CD14-positive monocyte (primary cell): ENCODE results near the gene KREMEN1. TPM values are rescaled to one million over a fixed set of nuclear protein-coding genes. Genes with fewer than 3 reads are reported as not detected.

Experiments
- DNase-seq, 3 donors: peaks; one replicate each; pipeline ENCODE4 v3.0.0-alpha.2; 2011 to 2022
- H2AFZ ChIP-seq: 2 replicates; pipeline ENCODE4 v1.6.0; 2012; ENCODE audit warnings: mild to moderate bottlenecking, low read depth, low read length, inconsistent platforms; ENCODE audit not compliant: insufficient read depth, poor library complexity, severe bottlenecking
- H3K27ac ChIP-seq, 2 donors: 1 replicate in 1 of 2; 2 replicates in 1 of 2; pipeline ENCODE4 v1.5.1; 2012 to 2013; ENCODE audit warnings: low read length in 2 of 2, control low read depth in 1 of 2, inconsistent platforms in 1 of 2, low read depth in 1 of 2, mild to moderate bottlenecking in 1 of 2
- H3K27me3 ChIP-seq, 2 donors: one replicate each; pipeline versions ENCODE4 v1.6.0 to v1.6.1; 2011 to 2013; ENCODE audit warnings: low read length in 2 of 2; ENCODE audit not compliant: control insufficient read depth in 2 of 2, insufficient read depth in 2 of 2
- H3K36me3 ChIP-seq, 2 donors: replicated peaks in 1 of 2; 1 replicate in 1 of 2; 2 replicates in 1 of 2; pipeline versions ENCODE4 v1.5.1 to v1.6.1; 2012 to 2013; ENCODE audit warnings: low read length in 2 of 2, control low read depth in 1 of 2, inconsistent platforms in 1 of 2, mild to moderate bottlenecking in 1 of 2; ENCODE audit not compliant: insufficient read depth in 2 of 2, control insufficient read depth in 1 of 2
- H3K4me1 ChIP-seq, 2 donors: 1 replicate in 1 of 2; 2 replicates in 1 of 2; pipeline versions ENCODE4 v1.5.1 to v1.6.1; 2012 to 2013; ENCODE audit warnings: low read length in 2 of 2, control low read depth in 1 of 2, inconsistent platforms in 1 of 2, mild to moderate bottlenecking in 1 of 2, moderate library complexity in 1 of 2; ENCODE audit not compliant: insufficient read depth in 2 of 2, control insufficient read depth in 1 of 2
- H3K4me2 ChIP-seq: replicated peaks from 2 replicates; pipeline ENCODE3; 2012; ENCODE audit warnings: low read length, moderate library complexity, mild to moderate bottlenecking; ENCODE audit not compliant: poor library complexity, severe bottlenecking; ENCODE audit errors: extremely low read depth
- H3K4me3 ChIP-seq, 3 experiments: fragments of 200-600 bp in 1 of 3; sonication (generic) in 1 of 3; replicated peaks in 1 of 3; 1 replicate in 2 of 3; 2 replicates in 1 of 3; pipeline ENCODE4 v1.5.1; 2011 to 2013; ENCODE audit warnings: low read length in 3 of 3, mild to moderate bottlenecking in 3 of 3, control low read depth in 2 of 3, low read depth in 2 of 3, inconsistent platforms in 1 of 3, moderate library complexity in 1 of 3
- H3K79me2 ChIP-seq: 2 replicates; pipeline ENCODE4 v1.6.0; 2012; ENCODE audit warnings: mild to moderate bottlenecking, control low read depth, inconsistent platforms, low read length, moderate library complexity; ENCODE audit not compliant: insufficient read depth
- H3K9ac ChIP-seq: 2 replicates; pipeline ENCODE4 v1.6.0; 2017; ENCODE audit warnings: low read length, mild to moderate bottlenecking; ENCODE audit not compliant: insufficient read depth, poor library complexity, severe bottlenecking
- H3K9me3 ChIP-seq, 2 donors: replicated peaks in 1 of 2; 1 replicate in 1 of 2; 2 replicates in 1 of 2; pipeline versions ENCODE4 v1.5.1 to v1.6.1; 2012 to 2013; ENCODE audit warnings: low read length in 2 of 2, control low read depth in 1 of 2; ENCODE audit not compliant: control insufficient read depth in 1 of 2, insufficient read depth in 1 of 2
- H4K20me1 ChIP-seq: 2 replicates; pipeline ENCODE4 v1.6.0; 2012; ENCODE audit warnings: mild to moderate bottlenecking, low read length, control low read depth, moderate library complexity; ENCODE audit not compliant: insufficient read depth
- H3K27ac Mint-ChIP-seq, 7 donors: one replicate each; pipeline ENCODE4 v1.8.0; 2020; ENCODE audit warnings: mild to moderate bottlenecking in 7 of 7, mixed read lengths in 7 of 7, moderate library complexity in 6 of 7, inconsistent platforms in 2 of 7
- H3K27me3 Mint-ChIP-seq, 3 donors: one replicate each; pipeline ENCODE4 v1.8.0; 2021 to 2022; ENCODE audit warnings: low read depth in 3 of 3, mild to moderate bottlenecking in 3 of 3, mixed read lengths in 3 of 3, moderate library complexity in 3 of 3, inconsistent platforms in 1 of 3
- H3K36me3 Mint-ChIP-seq, 2 donors: one replicate each; pipeline ENCODE4 v1.8.0; 2020; ENCODE audit warnings: mixed read lengths in 2 of 2, inconsistent platforms in 1 of 2, mild to moderate bottlenecking in 1 of 2
- H3K4me1 Mint-ChIP-seq: one replicate; pipeline ENCODE4 v1.8.0; 2020; ENCODE audit warnings: mild to moderate bottlenecking, mixed read lengths
- H3K4me3 Mint-ChIP-seq, 2 donors: one replicate each; pipeline ENCODE4 v1.8.0; 2020; ENCODE audit warnings: mild to moderate bottlenecking in 2 of 2, mixed read lengths in 2 of 2, moderate library complexity in 1 of 2
- H3K9me3 Mint-ChIP-seq, 7 donors: one replicate each; pipeline ENCODE4 v1.8.0; 2020 to 2022; ENCODE audit warnings: mixed read lengths in 7 of 7, mild to moderate bottlenecking in 6 of 7, moderate library complexity in 6 of 7, inconsistent platforms in 2 of 7
- WGBS: methylation state at CpG from one replicate; pipeline ENCODE4 v1.1.5; 2013; ENCODE audit warnings: missing lambda C conversion rate; ENCODE audit not compliant: insufficient coverage; 5-methylcytosine and 5-hydroxymethylcytosine counted together
- intact Hi-C, 2 donors: fragments of 100-400 bp; cut with micrococcal nuclease; formaldehyde crosslinking; loops; one replicate each; pipeline versions ENCODE4 v1.15.0 to v1.15.1; 2023
- polyA plus RNA-seq, 3 donors: library from polyadenylated mRNA; depleted of rRNA in 1 of 3; unstranded in 2 of 3; stranded (reverse) in 1 of 3; fragments of 300-500 nt in 2 of 3; fragments of >200 nt in 1 of 3; fragmentation: Illumina TruSeq in 2 of 3; gene quantifications; 1 replicate in 2 of 3; 2 replicates in 1 of 3; pipeline ENCODE4 v1.2.3, GENCODE V29; 2012 to 2021
- TF ChIP-seq, protein P1 (sequence below): fragments of 200-600 bp; IDR thresholded peaks from one replicate; pipeline ENCODE4 v1.8.0; 2022; ENCODE audit warnings: antibody characterized with exemption, mild to moderate bottlenecking

Gene KREMEN1
- polyA plus RNA-seq, 3 donors, result 0.47 to 1.6 (median 0.69) TPM

DNA sequence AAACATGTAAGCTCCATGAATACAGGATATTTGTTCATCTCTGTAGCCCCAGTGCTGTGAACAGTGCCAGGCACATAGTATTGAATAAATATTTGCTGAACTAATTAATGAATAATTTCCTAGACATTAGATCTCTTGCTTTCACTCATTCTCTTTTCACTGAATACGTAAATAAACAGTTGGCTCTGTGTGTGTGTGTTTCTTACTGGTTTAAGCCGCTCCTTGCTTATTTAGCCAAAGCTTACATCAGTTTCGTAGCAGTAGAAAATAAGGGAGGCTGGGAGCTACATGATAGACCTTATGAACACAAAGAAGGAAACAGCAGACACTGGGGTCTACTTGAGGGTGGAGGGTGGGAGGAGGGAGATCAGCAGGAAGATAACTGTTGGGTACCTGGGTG, 17.2 kb downstream of the KREMEN1 start:
- Mint-ChIP-seq H3K4me3 (peak overlapping the region in 1 of 2 donors; percentile 43), H3K9me3 (no peaks in the 10 kb centered on the region), H3K4me1 (peaks cover 4% of the 10 kb centered on the region), H3K27me3 (peaks cover 5 to 10% (median 6%) of the 10 kb centered on the region in 3 donors), H3K27ac (no peak overlapping the region), H3K36me3 (no peaks in the 10 kb centered on the region)
- H3K4me1 ChIP-seq, result no peaks in the 10 kb centered on the region
- no peak for DNase-seq
- H3K27me3 ChIP-seq, result peaks cover 2% of the 10 kb centered on the region in 2 donors
- H2AFZ ChIP-seq, result no peak overlapping the region
- no peaks in the 10 kb centered on the region for H3K79me2 ChIP-seq
- H3K36me3 ChIP-seq, result no peaks in the 10 kb centered on the region
- H3K27ac ChIP-seq, result no peak overlapping the region
- TF ChIP-seq, protein P1, sequence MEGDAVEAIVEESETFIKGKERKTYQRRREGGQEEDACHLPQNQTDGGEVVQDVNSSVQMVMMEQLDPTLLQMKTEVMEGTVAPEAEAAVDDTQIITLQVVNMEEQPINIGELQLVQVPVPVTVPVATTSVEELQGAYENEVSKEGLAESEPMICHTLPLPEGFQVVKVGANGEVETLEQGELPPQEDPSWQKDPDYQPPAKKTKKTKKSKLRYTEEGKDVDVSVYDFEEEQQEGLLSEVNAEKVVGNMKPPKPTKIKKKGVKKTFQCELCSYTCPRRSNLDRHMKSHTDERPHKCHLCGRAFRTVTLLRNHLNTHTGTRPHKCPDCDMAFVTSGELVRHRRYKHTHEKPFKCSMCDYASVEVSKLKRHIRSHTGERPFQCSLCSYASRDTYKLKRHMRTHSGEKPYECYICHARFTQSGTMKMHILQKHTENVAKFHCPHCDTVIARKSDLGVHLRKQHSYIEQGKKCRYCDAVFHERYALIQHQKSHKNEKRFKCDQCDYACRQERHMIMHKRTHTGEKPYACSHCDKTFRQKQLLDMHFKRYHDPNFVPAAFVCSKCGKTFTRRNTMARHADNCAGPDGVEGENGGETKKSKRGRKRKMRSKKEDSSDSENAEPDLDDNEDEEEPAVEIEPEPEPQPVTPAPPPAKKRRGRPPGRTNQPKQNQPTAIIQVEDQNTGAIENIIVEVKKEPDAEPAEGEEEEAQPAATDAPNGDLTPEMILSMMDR, result no peak
- 94% methylated on average over 2 of the region's 3 CpGs for WGBS
- no peak overlapping the region for H3K9ac ChIP-seq
- no peaks in the 10 kb centered on the region for H3K9me3 ChIP-seq
- no peaks in the 10 kb centered on the region for H4K20me1 ChIP-seq
- intact Hi-C loops, result no loop called here
- no peak overlapping the region for H3K4me2 ChIP-seq
- no peak overlapping the region for H3K4me3 ChIP-seq

DNA sequence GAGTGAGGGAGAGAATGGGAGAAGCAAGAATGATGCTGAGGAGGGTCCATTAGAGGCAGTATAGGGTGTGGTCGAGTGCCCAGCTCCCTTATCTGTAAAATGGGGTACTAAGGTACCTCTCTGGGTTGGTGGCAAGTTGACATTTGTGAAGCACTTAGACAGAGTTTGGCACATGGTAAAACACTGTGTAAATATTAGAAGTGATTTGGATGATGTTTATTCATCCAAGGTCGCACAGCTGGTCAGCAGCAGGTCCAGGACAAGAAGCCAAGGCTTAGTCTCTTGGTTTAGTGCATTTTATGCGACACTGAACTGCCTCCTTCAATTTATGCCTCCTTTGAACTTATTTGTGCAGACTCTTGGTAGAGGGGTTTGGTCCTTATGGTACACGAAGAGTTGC, 19.4 kb downstream of the KREMEN1 start:
- no peak overlapping the region for H3K9ac ChIP-seq
- no peak overlapping the region for H3K4me3 ChIP-seq
- H3K4me2 ChIP-seq, result no peak overlapping the region
- Mint-ChIP-seq H3K4me3 (peak overlapping the region in 1 of 2 donors; percentile 9), H3K9me3 (no peaks in the 10 kb centered on the region), H3K4me1 (peaks cover 4% of the 10 kb centered on the region), H3K36me3 (no peaks in the 10 kb centered on the region), H3K27me3 (peaks cover 6 to 12% (median 7%) of the 10 kb centered on the region in 3 donors), H3K27ac (no peak overlapping the region)
- no peak overlapping the region for H3K27ac ChIP-seq
- TF ChIP-seq, protein P1, result no peak
- no peaks in the 10 kb centered on the region for H3K4me1 ChIP-seq
- no peaks in the 10 kb centered on the region for H4K20me1 ChIP-seq
- no peak for DNase-seq
- H3K27me3 ChIP-seq, result peaks cover 0 to 2% of the 10 kb centered on the region in 2 donors
- 67% methylated on average over 1 of the region's 4 CpGs for WGBS
- no peaks in the 10 kb centered on the region for H3K79me2 ChIP-seq
- intact Hi-C loops, result no loop called here
- no peaks in the 10 kb centered on the region for H3K9me3 ChIP-seq
- no peaks in the 10 kb centered on the region for H3K36me3 ChIP-seq
- H2AFZ ChIP-seq, result no peak overlapping the region
